HG03378 (cell line): ENCODE measurements around the gene RPS27L.
"Not testable (repeated sequence)": the region's sequence is repeated elsewhere in the genome, so short reads cannot be mapped to it uniquely, and the experiment has no call there.

ENCODE experiments used
- ATAC-seq: cut with Tn5 transposase; IDR thresholded peaks from one replicate; pipeline ENCODE4 v1.9.1; 2021; ENCODE audit warnings: mild to moderate bottlenecking, moderate library complexity; ENCODE audit not compliant: unreplicated experiment

The RPS27L gene

DNA sequence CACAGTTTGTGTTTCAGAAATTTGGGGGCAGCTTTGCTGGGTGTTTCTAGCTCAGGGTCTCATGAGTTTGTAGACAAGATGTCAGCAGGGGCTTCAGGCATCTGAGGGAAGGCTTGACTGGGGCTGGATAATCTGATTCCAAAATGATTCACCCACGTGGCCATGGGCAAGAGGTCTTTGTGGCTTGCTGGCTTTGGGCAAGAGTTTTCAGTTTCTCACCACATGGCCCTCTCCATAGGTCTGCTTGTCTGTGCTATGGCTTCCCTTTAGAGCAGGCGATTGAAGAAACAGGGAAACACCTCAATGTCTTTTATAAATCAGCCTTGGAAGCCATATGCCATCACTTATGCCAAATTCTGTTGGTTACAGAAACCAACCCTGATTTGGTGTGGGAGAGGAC is 11.9 kb downstream of the RPS27L start:
- no peak for ATAC-seq

DNA sequence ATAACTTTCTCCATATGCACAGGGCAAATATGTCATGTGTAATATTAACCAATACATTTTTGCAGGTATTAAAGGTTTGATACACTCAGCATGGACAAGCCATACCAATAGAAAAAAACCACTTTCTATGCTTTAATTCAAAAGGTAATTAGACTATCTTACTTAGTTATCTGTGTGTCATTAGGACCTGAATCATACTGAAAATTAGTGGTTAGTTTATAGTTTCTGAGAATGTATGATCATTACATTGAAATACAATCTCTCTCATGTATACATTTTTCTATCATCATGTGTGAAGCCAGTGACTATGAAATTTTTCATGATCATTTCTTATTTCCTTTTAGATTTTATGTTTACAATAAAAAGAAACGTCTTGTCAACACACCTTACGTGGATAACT is 16.3 kb downstream of the RPS27L start:
- ATAC-seq: no peak

DNA sequence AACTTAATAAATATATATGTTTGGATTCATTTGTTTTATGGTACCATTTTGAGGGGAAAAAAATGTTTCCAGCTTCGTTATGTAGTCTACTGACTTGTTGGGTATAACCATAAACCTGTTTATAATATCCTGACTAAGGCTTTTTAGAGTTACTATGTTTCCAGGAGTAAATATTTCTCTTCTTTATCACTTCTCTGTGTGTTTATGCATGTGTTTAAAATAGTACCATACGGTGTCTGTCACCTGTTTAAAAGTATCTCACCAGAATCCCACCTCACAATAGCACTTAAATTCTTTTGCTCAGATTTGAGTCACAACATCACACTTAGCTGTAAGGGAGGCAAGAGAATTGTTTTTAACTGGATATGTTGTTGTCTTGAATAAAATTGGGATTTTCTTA is 20.5 kb downstream of the RPS27L start:
- ATAC-seq: no peak

DNA sequence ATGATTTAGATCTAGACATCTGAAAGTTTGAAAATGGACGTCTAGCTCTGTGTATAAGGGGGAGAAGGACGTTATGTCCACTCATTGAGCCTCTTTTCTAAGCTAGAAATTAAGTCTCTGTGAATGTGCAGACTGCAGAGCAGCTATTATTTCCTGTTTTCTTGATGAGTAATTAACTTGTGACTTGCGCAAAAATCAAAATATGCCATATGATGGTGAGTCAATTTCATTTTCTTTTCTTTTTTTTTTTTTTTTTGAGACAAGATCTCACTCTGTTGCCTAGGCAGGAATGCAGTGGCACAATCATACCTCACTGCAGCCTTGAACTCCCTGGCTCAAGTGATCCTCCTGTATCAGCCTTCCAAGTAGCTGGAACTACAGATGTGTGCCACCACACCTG is 21.5 kb downstream of the RPS27L start:
- ATAC-seq: no peak

DNA sequence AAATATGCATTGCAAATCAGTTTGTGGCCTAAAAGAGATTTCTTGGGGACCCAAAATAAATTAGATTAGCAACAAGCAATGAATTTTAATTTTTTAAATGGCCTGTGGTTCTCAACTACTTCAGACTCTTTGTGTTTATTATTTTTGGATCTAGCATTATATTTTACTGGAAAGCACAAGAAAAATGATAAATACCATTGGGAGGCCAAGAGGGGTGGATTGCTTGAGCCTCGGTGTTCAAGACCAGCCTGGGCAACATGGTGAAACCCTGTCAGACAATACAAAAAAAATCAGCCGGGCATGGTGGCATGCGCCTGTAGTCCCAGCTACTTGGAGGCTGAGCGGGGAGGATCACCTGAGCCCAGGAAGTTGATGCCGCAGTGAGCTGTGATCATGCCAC is 22.0 kb downstream of the RPS27L start:
- ATAC-seq: no peak

DNA sequence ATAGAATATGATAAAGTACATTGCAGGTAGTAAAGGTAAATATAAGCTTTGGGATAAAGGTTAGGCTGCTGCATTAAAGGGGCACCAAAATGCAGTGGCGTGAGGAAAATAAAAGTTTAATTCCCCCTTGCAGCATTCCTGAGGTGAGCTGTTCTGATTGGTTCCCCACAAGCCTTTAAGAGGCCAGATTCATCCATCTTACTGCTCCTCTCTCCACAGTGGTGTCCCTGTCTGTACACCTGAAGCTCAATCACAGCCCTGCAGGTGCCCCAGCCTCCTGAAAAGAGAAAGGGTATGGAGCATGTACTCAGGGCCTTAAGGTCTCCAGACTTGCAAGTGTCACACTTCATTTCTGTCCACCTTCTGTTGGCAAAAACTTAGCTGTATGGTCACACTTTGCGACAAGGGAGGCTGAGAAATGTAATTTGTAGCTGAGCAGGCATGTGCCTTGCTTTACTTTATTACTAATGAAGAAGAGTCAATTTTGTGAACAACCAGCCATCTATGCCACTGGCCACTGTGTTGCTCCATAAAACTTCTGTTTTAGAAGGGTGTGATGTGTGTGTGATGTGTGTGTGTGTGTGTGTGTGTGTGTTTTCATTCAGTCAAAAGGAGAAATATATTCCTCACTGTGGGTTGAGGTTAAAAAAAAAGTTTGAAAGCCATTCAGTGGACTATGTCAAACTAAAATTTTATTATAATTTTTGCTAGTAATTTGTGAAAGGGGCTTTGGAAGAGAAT is 22.9 kb downstream of the RPS27L start:
- ATAC-seq: no peak

DNA sequence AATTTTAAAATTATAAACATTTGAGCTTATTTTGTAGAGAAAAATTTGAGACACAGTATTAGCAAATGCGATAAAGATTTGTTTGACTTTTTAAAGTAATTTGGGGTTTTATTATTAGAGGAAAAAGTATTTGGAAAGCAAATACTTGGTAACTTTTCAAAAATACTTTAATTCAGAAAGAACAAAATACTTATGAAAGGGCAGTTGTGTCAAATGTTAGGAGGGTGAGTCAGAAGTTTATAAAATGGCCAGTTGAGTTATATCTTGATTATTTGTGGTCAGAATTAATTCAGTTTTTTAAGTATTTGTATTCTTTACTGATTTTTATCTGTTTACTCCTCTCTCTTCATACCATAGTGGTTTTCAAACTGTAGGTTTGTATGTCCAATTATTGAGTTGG is 23.5 kb downstream of the RPS27L start:
- no peak for ATAC-seq

DNA sequence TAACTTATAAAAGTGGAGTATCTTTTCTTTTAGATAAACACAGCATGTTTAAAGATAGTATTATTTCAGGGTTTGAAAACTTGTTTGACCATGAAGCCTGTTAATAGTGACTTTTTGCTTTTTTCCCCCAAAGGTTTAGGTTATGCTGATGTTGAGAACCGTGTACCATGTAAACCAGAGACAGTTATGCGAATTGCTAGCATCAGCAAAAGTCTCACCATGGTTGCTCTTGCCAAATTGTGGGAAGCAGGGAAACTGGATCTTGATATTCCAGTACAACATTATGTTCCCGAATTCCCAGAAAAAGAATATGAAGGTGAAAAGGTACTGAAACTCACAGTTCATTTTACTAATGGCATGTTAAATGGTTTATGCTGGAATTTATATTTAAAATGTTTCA is 30.6 kb downstream of the RPS27L start:
- ATAC-seq: no peak

DNA sequence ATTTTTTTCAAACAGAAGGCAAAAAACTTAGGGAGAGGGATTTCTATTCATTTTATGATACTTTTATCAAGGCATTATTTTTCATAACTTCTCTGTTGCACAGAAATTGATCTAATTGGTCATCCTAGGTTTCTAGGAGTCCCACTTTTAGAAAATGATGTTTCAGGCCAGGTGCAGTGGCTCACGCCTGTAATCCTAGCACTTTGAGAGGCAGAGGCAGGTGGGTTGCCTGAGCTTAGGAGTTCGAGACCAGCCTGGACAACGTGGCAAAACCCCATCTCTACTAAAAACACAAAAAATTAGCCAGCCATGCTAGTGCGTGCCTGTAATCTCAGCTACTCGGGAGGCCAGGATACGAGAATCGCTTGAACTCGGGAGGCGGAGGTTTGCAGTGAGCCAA is 32.8 kb downstream of the RPS27L start:
- ATAC-seq: no peak

DNA sequence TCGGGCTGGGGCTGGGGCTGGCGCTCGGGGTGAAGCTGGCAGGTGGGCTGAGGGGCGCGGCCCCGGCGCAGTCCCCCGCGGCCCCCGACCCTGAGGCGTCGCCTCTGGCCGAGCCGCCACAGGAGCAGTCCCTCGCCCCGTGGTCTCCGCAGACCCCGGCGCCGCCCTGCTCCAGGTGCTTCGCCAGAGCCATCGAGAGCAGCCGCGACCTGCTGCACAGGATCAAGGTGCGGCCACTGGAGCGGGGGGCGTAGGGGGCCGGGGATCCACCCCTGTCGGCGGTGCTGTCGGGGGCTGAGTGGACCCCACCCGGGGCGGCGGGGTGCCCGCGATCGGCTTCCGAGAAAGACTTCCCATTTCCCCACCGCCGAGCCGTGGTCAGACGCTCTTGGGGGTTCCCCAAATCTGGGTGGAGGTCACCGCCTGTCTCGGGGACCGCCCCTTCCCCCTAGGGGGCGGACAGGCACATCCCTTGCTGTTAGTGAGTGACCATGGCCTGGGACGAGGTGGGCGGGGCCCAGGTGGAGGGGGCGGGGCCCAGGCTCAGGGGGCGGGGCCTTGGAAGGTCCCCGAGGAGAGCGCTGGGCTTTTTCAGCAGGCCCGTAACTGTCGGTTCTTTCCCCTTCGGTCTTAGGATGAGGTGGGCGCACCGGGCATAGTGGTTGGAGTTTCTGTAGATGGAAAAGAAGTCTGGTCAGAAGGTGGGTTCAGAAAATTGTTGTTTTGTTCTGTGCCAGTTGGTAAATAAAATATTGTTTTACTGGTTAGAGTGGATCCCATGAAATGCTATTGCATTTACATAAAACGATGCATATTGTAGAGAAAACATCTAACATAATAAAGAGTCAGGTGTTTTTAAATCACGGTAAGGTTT is 35.0 kb downstream of the RPS27L start:
- ATAC-seq: peak; percentile 73

DNA sequence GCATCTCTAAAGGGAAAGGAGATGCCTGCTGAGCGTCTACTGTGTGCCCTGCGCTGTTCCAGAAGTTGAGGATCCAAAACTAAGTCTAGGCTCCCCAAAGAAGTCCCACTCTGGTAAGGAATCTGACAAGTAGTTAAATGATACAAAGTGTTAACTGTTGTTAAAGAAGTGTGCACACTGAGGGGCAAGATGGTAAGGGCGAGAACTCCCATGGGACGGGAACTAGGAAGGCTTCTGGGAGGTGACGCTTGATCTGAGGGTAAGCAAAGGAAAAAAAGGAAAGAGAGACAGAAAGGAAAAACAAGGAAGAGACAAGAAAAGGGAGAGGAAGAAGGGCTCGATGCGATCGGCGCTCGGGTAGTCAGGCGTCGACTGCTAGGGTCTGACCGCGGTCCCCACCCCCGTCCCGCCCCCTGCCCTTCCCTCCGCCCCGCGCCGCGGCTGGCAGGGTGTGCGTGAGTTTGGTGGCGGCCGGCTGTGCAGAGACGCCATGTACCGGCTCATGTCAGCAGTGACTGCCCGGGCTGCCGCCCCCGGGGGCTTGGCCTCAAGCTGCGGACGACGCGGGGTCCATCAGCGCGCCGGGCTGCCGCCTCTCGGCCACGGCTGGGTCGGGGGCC is 35.8 kb downstream of the RPS27L start, which contains the start of gene LACTB:
Gene LACTB, plus strand, starts transcription at position 480 of the 620 bp plus-strand sequence. Its CDS starts 11 bp downstream, at position 491.
- peak; percentile 47 for ATAC-seq

DNA sequence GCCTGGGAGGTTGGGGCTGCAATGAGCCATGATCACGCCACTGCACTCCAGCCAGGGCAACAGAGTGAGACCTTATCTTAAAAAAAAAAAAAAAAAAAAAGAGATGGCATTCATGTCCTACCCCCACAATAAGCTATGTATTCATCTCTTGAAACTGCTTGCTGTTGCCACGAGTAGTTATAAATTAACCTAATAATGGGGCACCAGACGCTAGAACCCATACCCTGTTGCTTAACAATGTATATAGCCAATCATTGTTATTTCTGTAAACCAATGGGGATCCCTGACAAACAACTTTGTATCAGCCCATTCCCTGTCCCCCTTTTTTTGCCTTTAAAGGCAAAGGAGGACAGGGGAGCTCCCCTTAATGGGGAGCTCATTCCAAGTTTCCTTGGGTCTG is 38.4 kb downstream of the RPS27L start:
- no peak for ATAC-seq

DNA sequence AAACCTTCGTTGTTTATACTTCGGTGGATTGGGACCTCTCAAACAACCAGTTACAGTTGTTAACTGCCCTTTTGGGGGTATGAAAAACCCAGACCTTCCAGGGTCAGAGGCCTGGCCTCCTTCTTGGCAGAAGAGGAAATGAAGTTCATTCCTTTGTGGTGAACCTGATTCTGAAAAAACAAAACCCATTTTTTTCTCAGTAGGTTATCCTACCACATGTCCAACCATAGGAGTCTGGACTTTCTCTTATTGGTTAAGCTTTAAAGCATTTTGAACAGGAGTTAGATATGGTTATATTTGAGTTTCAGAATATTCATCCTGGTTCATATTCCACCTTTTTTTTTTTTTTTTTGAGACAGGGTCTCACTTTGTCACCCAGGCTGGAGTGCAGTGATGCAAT is 42.8 kb downstream of the RPS27L start:
- no peak for ATAC-seq

DNA sequence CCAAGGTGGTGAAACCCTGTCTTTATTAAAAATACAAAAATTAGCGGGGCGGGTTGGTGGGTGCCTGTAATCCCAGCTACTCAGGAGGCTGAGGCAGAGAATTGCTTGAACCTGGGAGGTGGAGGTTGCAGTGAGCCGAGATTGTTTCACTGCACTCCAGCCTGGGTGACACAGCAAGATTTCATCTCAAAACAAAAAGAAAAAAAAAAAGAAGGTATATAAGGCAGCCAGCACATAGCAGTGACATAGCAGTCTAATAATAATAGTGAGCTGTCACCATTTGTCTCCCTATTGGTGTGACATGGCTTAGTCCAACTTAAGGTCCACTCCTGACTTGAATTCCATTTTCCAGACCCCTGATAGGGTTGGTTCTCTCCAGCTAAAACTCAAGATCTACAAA is 44.4 kb downstream of the RPS27L start:
- ATAC-seq: no peak

DNA sequence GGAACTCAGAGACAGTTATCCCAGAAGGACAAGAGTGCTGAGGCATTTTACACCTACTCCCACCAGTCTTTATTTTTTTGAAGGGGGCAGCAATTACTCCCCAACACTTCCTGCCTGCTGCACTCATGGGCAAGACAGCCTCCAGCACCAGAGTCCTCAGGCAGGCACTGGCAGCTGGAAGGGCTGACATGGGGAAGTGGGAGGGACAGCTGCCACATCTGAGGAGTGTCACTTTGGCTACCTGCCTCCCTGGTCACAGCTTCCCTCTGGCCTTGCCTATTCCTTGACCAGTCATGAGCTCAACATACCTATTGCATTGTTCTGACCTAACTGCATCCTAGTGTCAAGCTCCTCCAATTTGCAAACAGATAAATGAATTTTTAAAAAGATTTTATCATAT is 45.8 kb downstream of the RPS27L start:
- ATAC-seq: no peak

DNA sequence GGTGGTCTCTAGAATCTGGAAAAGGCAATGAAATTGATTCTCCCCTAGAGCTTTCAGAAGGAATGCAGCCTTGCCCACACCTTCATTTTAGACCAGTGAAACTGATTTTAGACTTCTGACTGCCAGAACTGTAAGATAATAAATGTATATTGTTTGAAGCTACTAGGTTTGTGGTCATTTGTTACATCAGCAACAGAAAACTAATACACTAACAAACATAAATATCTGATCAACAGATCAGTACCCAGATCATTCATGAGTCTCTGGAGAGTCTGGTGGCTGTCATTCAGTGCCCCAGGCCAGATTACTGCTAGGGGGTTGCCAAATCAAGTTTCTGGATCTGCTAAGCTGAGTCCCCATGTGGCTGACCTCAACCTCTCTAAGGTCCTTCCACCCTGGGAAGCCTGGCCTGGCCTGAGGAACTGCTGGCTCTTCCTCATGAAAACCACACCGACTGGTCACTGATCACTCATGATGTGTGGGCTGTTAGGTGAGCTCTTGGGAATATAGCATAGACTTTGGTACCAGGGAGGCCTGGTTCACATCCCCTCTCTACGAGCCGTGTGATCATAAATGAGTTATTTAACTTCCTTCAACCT is 46.8 kb downstream of the RPS27L start:
- no peak for ATAC-seq

DNA sequence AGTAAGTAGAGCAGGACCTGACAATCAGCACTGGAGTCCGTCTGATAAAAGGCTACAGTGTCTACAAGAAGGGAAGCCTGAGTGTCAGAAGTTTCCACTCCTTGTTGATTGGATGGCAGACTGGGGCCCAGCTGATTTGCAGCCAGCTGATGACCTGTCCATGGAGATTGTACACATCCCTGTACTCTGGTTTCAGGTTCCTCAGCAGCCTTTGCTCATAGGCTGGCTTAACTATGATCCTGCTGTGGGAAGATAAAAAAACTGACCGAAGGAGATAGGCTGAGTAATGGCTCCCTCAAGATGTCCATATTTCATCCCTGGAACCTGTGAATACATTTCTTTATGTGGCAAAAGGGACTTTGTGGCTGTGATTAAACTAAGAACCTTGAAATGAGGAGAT is 47.4 kb downstream of the RPS27L start:
- no peak for ATAC-seq

DNA sequence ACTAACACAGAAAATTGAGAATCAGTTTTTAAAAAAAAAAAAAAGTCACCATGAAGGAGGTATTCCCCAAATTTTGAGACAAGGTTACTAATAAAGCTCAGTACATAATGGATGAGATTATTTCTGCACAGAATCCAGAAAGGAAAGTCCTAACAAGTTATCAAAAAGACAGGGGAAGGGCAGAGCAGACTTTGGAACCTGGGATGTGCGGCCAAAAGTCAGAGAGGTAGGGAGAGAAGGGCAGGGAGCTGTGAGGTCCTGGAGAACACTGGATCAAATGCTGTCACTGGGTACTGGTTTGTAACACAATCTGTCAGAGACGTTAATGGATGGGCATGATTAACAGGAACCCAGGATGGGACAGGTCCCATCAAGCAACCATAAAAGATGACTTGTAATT is 47.8 kb downstream of the RPS27L start:
- no peak for ATAC-seq

DNA sequence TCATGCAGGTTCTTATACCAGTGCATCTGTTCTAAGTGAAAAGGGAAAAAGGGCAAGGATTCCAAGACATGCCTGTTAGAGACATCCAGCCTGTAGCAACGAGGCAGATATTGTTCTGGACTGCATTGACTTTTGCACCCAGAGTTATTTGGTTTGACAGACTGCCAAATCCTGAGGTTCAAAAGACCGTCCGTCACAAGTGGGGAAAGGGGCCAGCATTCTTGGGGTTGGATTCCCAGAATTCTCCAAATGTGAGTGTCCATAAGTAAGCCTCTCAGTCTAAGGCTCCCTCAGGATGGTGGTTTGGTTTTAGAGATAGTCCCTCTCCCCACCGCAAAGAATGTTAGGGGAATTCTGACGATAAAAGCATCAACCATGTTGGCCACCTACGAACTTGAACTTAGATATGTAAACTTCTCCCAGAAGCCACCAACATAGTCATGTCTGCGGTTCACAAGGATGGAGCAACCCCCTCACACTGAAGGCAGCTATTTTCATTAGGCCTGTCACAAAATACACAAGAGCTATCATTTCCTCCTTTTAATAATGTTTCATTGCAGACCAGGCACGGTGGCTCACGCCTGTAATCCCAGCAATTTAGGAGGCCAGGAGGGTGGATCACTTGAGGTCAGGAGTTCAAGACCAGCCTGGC is 49.3 kb downstream of the RPS27L start:
- ATAC-seq: no peak

DNA sequence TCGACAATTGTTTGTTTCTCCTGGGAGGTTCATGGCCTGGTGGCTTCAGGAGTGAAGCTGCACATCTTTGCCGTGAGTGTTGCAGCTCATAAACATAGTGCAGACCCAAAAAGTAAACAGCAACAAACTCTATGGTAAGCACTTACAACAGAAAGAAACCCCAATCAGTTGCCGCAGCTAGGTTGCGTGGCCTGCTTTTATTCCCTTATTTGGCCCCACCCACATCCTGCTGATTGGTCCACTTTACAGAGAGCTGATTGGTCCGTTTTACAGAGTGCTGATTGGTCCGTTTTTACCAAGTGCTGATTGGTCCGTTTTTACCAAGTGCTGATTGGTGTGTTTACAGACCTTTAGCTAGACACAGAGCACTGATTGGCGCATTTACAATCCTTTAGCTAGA is 51.9 kb downstream of the RPS27L start:
- not testable (repeated sequence) for ATAC-seq

DNA sequence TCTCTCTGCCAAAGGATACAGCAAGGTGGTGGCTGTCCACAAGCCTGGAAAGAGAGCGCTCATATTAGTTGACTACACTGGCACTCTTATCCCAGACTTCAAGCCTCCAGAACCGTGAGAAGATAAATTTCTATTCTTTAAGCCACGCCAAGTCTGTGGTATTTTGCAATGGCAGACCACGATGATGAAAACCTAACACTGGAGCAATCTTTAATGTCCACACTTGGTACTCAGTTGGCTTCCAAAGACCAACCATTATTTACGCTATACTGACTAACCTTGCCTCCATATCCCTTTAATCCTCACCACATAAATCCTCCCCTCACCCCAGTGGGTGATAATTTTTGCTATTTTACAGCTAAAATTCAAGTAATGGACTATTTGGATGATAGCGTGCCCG is 52.5 kb downstream of the RPS27L start:
- ATAC-seq: no peak
